Measurements from ENCODE around the gene RAET1E. TPM values are rescaled to one million over a fixed set of nuclear protein-coding genes. Genes with fewer than 3 reads are reported as not detected.
"Not testable (repeated sequence)": the region's sequence is repeated elsewhere in the genome, so short reads cannot be mapped to it uniquely, and the experiment has no call there.

Gene RAET1E
- total RNA-seq, 3 donors from 2014 or later: not detected

- H3K36me3 Mint-ChIP-seq (ENCODE audit: insufficient read depth): no peaks in the 10 kb centered on the region
- no peak overlapping the region for H3K4me3 Mint-ChIP-seq
- H3K4me1 Mint-ChIP-seq (ENCODE audit: low read depth): no peaks in the 10 kb centered on the region
- DNase-seq: no peak
- H3K9me3 Mint-ChIP-seq: no peaks in the 10 kb centered on the region
- H3K27me3 Mint-ChIP-seq (ENCODE audit: low read depth): peaks cover 39% of the 10 kb centered on the region
- ATAC-seq: no peak
These were observed 20.3 kb downstream of the RAET1E start for GRCh38 chr6:149877659-149878058.

- DNase-seq: no peak
- no peak for ATAC-seq
- Mint-ChIP-seq H3K36me3 (ENCODE audit: insufficient read depth) (no peaks in the 10 kb centered on the region), H3K4me3 (no peak overlapping the region), H3K27me3 (ENCODE audit: low read depth) (peaks cover 39% of the 10 kb centered on the region), H3K9me3 (no peaks in the 10 kb centered on the region), H3K4me1 (ENCODE audit: low read depth) (no peaks in the 10 kb centered on the region)
These were observed 21.5 kb downstream of the RAET1E start for GRCh38 chr6:149876241-149876933.

GRCh38 chr6:149872233-149872632 lies 25.7 kb downstream of the RAET1E start:
- ATAC-seq: no peak
- Mint-ChIP-seq H3K27me3 (ENCODE audit: low read depth) (peaks cover 17% of the 10 kb centered on the region), H3K9me3 (no peaks in the 10 kb centered on the region), H3K4me1 (ENCODE audit: low read depth) (no peaks in the 10 kb centered on the region), H3K36me3 (ENCODE audit: insufficient read depth) (no peaks in the 10 kb centered on the region), H3K4me3 (no peak overlapping the region)
- DNase-seq: no peak

- no peaks in the 10 kb centered on the region for H3K9me3 Mint-ChIP-seq
- H3K27me3 Mint-ChIP-seq (ENCODE audit: low read depth): peaks cover 9% of the 10 kb centered on the region
- no peaks in the 10 kb centered on the region for H3K36me3 Mint-ChIP-seq (ENCODE audit: insufficient read depth)
- ATAC-seq: no peak
- no peak for DNase-seq
- H3K4me3 Mint-ChIP-seq: no peak overlapping the region
- no peaks in the 10 kb centered on the region for H3K4me1 Mint-ChIP-seq (ENCODE audit: low read depth)
These were observed 26.7 kb downstream of the RAET1E start for GRCh38 chr6:149871182-149871581.

- H3K4me1 Mint-ChIP-seq (ENCODE audit: low read depth): peaks cover 3% of the 10 kb centered on the region
These were observed 28.5 kb downstream of the RAET1E start for GRCh38 chr6:149869275-149869892.

GRCh38 chr6:149867876-149868640 lies 29.9 kb downstream of the RAET1E start:
- H3K4me1 Mint-ChIP-seq (ENCODE audit: low read depth): peaks cover 5% of the 10 kb centered on the region
- H3K9me3 Mint-ChIP-seq: no peaks in the 10 kb centered on the region
- DNase-seq (no peak), ATAC-seq (no peak)
- peaks cover 5% of the 10 kb centered on the region for H3K27me3 Mint-ChIP-seq (ENCODE audit: low read depth)
- H3K36me3 Mint-ChIP-seq (ENCODE audit: insufficient read depth): no peaks in the 10 kb centered on the region
- H3K4me3 Mint-ChIP-seq: no peak overlapping the region

More at GRCh38 chr6:149869275-149869892, 28.5 kb downstream of the RAET1E start:
- ATAC-seq (no peak), DNase-seq (no peak)
- H3K4me3 Mint-ChIP-seq: no peak overlapping the region
- H3K36me3 Mint-ChIP-seq (ENCODE audit: insufficient read depth): no peaks in the 10 kb centered on the region
- H3K27me3 Mint-ChIP-seq (ENCODE audit: low read depth): peaks cover 5% of the 10 kb centered on the region
- H3K9me3 Mint-ChIP-seq: no peaks in the 10 kb centered on the region

- peak overlapping the region; percentile 70 for H3K4me3 Mint-ChIP-seq
- H3K36me3 Mint-ChIP-seq (ENCODE audit: insufficient read depth): no peaks in the 10 kb centered on the region
- H3K9me3 Mint-ChIP-seq: no peaks in the 10 kb centered on the region
- H3K27me3 Mint-ChIP-seq (ENCODE audit: low read depth): peaks cover 15% of the 10 kb centered on the region
- peaks cover 12% of the 10 kb centered on the region for H3K4me1 Mint-ChIP-seq (ENCODE audit: low read depth)
- DNase-seq: peak; percentile 11
- ATAC-seq: peak in 1 of 2 donors; percentile 14
These were observed 33.1 kb downstream of the RAET1E start for GRCh38 chr6:149864578-149865535.

- peak; percentile 77 for DNase-seq
- Mint-ChIP-seq H3K4me1 (ENCODE audit: low read depth) (peaks cover 12% of the 10 kb centered on the region), H3K27me3 (ENCODE audit: low read depth) (peaks cover 15% of the 10 kb centered on the region), H3K36me3 (ENCODE audit: insufficient read depth) (no peaks in the 10 kb centered on the region), H3K4me3 (peak within 1 kb of the TSS; percentile 81), H3K9me3 (no peaks in the 10 kb centered on the region)
- peak; percentile 87 to 89 for ATAC-seq
These were observed 34.0 kb downstream of the RAET1E start, which contains the start of gene LRP11 for GRCh38 chr6:149863698-149864577. TSS of gene LRP11 (minus strand) at chr6:149864359. CDS start at chr6:149864020, 339 bp downstream.

GRCh38 chr6:149862922-149863697 lies 34.8 kb downstream of the RAET1E start:
- Mint-ChIP-seq H3K9me3 (no peaks in the 10 kb centered on the region), H3K4me3 (peak overlapping the region; percentile 81)
- peak; percentile 21 to 29 for ATAC-seq

GRCh38 chr6:149862424-149862738 lies 35.5 kb downstream of the RAET1E start:
- not testable (repeated sequence) for ATAC-seq; H3K9me3 Mint-ChIP-seq; DNase-seq; H3K36me3 Mint-ChIP-seq (ENCODE audit: insufficient read depth)
- peak overlapping the region; percentile 81 for H3K4me3 Mint-ChIP-seq
- H3K27me3 Mint-ChIP-seq (ENCODE audit: low read depth): peaks cover 18% of the 10 kb centered on the region
- peaks cover 12% of the 10 kb centered on the region for H3K4me1 Mint-ChIP-seq (ENCODE audit: low read depth)

More at GRCh38 chr6:149862922-149863697, 34.8 kb downstream of the RAET1E start:
- peak; percentile 10 for DNase-seq
- H3K27me3 Mint-ChIP-seq (ENCODE audit: low read depth): peaks cover 16% of the 10 kb centered on the region
- H3K4me1 Mint-ChIP-seq (ENCODE audit: low read depth): peaks cover 12% of the 10 kb centered on the region
- H3K36me3 Mint-ChIP-seq (ENCODE audit: insufficient read depth): no peaks in the 10 kb centered on the region

GRCh38 chr6:149861603-149862423 lies 36.1 kb downstream of the RAET1E start:
- Mint-ChIP-seq H3K9me3 (no peaks in the 10 kb centered on the region), H3K36me3 (ENCODE audit: insufficient read depth) (no peaks in the 10 kb centered on the region), H3K4me1 (ENCODE audit: low read depth) (peaks cover 12% of the 10 kb centered on the region), H3K4me3 (peak overlapping the region; percentile 31), H3K27me3 (ENCODE audit: low read depth) (peaks cover 18% of the 10 kb centered on the region)
- DNase-seq: no peak
- no peak for ATAC-seq

All from activated T-cell treated with anti-CD3 and anti-CD28 coated beads, Interleukin-2, amount 50 U/mL, for 4 hours (primary cell).